Inflammatory macrophage treated with lipopolysaccharide for 4 hours (primary cell): ENCODE data around the gene MED13.
A peak's percentile ranks its signal among the peaks of the same experiment; 100 is the strongest.
"Not testable (repeated sequence)": the region's sequence is repeated elsewhere in the genome, so short reads cannot be mapped to it uniquely, and the experiment has no call there.

Experiments
- DNase-seq: peaks from one replicate; pipeline ENCODE4 v3.0.0-alpha.2; 2020

Gene MED13

DNA sequence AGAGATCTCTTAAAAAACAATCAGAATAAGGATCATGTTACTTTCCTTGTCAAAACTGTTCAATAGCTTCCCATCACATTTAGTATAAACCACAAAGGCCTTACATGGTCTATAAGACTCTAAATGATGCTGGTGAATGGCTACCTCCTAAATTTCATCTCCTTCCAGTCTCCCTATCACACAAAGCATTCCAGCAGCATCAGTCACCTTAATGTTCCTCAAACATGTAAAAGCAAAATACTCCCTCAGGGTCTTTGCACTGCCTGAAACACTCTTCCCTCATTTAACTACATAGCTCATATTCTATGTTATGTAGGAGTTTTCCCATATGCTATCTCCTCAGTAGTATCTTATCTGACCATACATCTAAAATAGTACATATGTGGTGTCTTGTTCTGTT lies 83.8 kb downstream of the MED13 start:
- no peak for DNase-seq

DNA sequence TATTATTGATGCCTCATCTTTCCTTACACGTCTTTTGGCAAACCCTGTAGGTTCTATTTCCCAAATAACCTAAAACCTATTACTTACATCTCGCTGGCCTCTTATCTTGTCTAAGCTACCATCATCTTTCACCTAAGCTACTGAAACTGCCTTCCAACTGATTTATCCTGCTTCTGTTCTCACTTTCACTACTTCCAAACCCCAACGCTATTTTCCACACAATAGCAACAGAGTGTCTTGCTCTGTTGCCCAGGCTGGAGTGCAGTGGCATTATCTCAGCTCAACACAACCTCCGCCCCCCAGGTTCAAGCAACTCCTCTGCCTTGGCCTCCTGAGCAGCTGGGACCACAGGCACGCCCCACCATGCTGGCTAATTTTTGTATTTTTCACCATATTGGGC lies 84.5 kb downstream of the MED13 start:
- DNase-seq, result no peak

DNA sequence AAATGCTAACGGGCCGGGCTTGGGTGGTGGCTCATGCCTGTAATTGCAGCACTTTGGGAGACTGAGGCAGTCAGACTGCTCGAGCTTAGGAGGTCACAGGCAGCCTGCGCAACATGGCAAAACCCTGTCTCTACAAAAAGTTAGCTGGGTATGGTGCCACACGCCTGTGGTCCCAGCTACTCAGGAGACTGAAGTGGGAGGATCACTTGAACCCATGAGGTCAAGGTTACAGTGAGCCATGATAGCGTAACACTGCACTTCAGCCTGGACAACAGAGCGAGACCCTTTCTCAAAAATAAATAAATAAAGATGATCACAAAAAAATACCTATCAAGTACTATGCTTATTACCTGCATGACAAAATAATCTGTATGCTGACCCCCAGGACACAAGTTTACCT lies 91.0 kb downstream of the MED13 start:
- no peak for DNase-seq

DNA sequence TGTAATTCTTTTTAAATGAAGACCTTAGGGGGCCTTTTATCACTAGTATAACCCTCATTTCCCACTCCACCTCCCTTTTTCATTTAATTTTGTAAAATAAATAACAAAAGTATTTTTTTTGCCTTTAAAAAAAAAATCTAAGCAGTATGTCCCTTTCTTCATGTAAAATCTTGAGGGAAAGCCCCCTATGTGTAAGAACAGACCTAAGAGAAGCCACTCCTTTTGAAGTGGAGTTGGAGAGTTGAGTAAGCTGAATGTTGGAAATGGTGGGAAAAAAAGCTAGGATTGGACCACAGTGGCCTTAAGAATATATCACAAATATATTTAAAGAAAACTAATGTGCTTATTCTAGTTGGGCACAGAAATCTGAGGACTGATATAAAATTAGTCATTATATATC lies 92.8 kb downstream of the MED13 start:
- DNase-seq, result no peak

DNA sequence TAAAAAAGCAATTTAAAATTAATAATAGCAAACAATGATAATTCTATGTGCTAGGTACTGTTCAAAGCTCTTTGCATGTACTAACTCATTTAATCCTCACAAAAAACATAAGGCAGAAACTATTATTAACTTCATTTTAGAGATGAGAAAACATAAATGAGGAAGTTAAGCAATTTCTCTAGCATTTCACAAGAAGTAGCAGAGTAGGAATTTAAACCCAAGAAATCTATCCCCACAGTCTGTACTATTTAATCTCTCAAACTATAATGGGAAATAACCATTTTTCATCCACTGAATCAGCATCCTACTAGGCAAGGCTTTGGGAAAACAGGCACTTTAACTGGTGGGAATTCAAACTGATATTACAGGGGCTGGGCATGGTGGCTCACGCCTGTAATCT lies 95.0 kb downstream of the MED13 start:
- peak; percentile 60 for DNase-seq

DNA sequence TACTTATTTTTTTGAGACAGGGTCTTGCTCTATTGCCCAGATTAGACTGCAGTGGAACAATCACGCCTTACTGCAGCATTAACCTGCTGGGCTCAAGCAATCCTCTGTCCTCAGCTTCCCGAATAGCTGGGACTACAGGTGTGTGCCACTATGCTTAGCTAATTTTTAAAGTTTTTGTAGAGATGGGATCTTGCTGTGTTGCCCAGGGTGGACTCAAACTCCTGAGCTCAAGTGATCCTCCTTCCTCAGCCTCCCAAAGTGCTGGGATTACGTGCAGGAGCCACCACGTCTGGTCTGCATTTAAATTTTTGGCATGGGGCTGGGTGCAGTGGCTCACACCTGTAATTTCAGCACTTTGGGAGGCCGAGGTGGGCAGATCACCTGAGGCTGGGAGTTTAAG lies 96.3 kb downstream of the MED13 start:
- no peak for DNase-seq

DNA sequence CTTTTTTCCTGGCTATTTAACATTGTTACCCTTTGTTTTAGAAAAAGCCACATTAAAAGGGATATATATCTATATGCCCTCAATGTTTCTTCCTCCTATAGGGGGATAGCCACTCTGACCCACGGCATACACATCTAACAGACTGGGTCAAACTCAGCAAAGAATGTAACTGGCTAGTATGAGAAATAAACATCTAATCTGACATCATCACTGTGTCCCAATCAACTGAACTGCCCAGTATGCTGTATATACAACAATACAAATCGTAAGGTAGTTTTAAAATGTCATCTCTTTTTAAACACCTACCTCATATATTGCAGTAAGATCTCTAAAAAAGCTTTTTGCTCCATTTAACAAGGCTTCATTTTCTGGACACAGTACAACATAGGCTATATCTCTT lies 97.3 kb downstream of the MED13 start:
- peak; percentile 18 for DNase-seq

DNA sequence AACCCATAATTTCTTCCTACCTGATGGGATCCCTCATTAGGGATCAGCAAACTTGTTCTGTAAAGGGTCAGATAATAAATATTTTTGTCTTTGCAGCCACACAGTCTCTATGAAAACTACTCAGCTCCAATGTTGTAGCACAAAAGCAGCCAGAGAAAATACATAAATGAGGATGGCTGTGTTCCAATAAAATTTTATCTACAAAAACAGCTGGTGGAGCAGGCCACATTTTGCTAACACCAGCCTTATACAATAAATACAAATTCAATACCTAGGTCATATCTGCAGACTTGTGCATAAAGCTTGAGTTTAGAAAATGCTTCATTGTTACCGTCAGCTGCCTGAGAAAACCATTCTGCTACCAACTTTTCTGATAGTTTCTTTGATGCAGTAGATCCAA lies 98.9 kb downstream of the MED13 start:
- DNase-seq, result no peak

DNA sequence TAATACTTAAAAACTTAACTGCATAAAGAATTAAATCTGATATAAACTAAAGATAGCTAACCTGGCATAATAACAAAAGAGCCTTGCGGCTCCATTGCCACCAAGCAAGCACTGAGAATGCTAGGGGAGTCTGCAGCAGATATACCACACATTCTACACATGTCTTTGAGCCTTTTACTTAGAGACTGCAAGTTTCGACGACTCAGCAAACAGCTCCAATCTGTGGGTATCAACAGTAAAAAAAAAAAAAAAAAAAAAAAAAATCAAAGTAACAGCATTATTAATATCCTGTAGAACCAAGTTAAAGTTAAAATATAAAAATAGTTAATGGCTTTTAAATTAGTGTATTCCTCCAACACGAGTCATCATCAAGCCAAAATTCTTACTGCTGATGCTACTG lies 109.5 kb downstream of the MED13 start:
- no peak for DNase-seq

DNA sequence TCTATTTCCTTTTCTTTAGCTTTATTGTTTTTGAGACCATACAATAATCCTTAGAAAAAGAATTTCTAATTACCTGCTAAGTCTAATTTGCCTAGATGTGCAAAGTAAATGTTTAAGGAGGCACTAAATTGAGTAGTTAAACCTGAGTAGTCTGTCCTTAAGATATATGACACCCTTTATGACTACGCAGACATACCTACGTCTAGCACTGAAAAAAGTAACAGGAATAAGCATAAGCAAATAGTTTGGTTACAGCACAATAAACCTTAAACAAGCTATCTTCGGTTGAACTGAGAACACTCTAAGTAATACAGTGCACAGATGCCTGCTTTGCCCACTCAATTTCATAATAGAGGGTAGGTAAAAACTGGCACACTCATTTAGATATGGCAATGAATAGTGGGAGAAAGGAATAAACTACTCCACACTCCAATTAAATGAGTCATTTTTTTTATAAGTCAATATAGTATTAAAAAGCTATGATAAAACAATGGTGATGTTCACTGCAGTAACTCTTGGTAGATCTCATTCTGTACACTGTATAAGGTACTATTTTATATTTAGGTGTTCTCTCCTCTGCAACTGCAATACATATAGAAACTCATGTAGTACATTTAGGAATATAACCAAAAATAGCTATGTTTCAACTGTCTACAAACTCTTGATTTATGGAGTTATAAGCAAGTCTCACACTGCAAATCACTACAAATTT lies 117.6 kb downstream of the MED13 start:
- no peak for DNase-seq

DNA sequence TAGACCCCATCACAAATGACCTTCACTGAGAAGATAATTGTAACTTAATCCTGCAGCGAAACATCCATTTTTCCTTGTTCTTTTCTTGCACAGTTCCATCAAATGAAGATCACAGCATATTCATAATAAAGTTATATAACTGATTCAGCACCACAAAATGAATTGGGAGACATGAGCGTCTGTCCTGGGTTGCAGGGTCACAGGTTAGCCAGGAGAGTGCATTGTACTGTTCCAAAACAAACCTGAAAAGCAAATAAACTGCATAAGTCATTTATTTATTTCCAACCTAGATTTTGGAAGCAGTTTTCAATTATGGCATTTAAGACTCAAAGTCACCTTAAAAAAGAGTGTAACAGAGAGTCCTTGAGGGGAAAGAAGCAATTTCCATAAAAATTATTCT lies 118.7 kb downstream of the MED13 start:
- DNase-seq, result no peak

DNA sequence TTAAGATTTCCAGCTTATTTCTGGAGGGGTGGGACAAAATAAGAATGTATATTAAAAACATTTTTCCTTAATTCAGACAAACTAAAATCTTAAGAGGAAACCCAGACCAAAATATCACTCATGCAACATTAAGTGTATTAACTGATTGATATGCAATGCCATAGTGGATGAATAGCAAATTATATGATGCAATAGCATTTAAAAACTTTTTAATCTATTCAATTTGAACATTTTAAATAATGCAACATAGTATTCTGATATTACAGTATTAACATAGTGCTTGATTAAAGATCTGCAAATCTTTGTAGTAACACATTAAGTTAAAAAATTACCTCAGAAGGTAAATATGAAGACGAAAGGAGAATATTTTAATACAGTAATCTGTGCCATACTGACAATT lies 122.0 kb downstream of the MED13 start:
- no peak for DNase-seq

DNA sequence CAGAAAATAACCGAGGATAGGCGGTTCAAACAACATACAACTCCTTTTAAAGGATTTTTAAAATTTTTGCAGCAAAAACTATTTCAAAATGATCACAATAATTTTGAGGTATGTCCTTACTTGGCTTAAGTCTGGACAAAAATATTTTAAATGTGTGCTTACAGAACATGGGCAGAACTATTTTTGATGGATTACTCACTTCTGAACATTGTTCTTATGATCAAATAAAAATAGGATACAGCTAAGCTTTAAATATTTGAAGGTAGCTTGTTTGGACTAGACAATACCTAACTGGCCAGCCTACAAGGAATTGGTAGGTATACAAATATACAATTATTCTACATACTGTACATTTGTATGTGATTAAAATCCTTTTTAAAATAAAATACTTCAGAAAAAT lies 123.0 kb downstream of the MED13 start:
- no peak for DNase-seq

DNA sequence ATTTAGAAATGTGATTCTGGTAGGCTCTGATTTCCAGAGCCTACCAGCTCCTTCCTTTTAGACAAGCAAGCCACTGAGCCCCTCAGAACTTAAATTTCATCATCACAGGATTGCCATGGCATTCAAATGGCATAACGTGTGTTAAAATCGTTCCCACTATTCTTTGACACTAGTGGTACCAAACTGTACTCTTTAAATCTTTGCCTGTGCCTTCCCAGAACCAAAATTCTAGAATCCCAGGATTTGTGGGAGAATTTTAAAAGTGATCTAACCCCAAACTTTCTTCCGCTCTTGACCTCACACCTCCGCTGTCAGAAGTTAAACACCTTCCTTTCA lies 137.0 kb downstream of the MED13 start:
- no peak for DNase-seq

DNA sequence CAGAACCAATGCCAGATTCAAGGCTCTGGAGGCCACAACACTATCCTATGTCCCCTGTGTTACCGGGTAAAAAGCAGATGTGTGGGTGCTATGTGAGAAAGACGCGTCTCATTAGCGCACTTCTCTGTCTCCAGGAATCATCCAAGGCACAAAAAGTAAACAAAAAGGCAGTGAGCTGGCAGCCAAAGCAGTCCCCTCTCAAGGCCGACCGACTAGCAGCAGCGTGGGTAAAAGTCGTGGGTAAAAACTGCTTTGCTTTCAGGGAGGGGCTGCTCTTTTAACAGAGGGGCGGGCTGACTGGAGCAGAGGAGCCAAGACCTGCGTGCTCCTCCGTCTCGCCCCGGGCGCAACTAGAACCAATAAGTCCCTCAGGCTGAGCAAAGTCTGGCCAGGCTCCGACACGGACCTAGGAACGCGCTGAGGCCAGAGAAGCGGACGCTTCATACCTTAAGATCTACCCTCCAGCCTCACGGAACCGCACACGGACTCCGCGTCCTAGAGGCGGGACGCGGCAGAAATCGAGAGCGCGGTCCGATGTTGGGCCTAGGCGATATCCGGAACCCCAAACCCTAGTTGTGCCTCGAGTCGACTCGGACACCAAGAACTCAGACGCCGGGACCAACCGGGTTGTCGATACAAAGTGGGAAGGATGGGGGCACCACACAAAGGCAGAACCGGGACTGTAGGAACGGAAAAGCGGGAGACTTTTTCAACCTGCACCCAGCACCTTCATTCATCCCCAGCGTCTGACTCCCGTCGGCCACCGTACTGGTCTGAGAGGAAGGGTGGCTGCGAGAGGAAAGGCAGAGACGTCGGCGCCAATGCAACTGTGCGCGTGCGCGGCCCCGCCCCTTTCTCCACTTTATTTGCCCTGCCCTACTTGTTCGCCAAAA lies 137.6 kb downstream of the MED13 start, which contains the start of gene INTS2:
Gene INTS2, minus strand, starts transcription at position 775 of the 893 bp plus-strand sequence. CDS start 1,338 bp downstream, outside the sequence.
- DNase-seq, result peak; percentile 95

DNA sequence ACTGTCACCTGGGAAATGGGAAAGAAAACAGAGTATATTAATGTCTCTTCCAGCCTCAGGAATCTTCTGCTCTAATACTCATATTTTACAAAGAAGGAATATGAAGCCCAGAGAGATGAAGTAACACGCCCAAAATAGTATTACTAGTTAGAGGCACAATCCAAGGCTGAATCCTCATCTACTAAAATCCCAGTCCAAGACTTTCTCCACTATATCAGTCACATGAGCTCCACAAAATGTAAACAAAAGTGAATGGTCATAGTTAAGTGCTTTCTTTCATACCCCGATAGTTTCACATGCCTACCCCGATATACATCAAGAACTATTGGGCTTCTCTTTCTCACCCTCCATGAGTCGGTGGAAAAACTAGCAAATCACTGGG lies 138.3 kb downstream of the MED13 start:
- DNase-seq, result no peak

DNA sequence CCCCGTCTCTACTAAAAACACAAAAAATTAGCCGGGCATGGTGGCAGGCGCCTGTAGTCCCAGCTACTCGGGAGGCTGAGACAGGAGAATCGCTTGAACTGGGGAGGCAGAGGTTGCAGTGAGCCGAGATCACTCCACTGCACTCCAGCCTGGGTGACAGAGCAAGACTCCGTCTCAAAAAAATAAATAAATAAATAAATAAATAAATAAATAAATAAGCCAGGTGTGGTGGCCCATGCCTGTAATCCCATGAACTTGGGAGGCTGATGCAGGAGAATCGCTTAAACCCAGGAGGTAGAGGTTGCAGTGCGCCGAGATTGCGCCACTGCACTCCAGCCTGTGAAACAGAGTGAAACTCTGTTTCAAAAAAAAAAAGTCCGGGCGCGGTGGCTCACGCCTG lies 149.9 kb downstream of the MED13 start:
- not testable (repeated sequence) for DNase-seq

DNA sequence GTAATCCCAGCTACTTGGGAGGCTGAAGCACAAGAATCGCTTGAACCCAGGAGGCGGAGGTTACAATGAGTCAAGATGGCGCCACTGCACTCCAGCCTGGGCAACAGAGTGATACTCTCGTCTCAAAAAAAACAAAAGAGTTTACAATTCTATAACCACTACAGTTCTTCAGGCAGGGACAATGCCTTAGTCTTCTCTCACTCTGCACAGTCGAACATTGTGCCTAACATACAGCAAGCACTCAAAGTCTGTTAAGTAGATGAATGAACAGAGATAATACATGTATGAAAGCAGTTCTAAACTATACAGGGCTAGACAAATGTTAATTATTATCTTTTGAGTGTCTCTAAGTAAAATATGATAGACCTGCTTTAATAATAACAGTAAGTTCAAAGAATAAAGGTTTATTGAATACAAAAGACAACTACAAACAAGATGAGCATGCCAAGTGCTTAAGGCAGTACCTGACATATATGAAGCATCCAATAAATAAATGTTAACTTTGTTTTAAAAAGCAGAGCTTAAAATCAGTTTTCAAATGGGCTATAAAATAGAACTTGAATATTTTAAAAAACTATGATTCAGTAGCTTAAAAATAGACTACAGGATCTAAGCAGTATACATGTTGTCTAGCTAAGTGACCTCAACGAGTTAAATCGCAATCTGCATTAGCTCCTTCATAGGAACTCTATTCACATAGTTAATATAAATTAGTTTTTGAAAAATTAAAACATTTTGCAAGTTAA lies 156.6 kb downstream of the MED13 start:
- no peak for DNase-seq

DNA sequence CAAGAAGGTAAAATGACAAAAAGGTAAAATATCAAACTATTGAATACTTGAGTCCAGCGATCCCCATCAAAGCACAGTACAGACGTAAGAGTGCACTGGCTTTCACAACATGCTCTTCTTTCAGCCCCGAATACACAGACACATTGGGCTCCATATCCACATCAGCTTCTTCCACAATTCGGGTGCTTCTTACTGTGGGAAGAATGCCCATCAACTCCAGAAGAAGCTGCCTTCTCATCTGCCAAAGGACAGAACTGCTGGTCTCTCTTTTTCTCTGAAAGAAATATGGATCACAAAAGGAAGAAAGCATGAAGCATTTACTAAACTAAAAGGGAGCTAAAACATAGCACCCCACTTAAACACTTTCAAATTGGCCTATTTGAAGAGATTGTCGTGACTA lies 157.7 kb downstream of the MED13 start:
- DNase-seq, result no peak

DNA sequence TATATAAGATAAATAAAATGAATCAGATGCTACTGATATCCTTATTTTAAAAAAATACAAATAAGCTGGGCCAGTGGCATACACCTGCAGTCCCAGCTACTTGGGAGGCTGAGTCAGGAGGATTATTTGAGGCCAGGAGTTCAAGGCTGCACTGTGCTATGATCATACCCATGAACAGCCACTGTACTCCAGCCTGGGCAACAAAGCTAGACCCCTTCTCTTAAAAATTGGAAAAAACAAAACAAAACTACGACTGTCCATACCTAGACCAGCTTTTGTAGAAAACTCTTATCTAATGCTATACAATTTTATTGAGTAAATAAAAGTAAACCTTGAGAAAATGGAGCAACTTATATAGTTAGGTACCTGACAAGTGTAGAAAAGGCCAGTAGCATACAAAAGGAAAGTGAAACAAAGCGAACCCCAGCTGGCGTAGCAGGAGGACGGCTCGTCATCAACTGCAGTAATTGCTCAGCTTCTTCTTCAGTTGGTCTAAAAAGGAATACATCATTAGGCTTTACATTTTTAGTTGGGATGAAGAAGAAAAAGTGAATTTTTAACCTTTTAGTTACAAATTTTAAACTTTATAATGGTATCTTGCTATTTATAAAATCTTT lies 160.9 kb downstream of the MED13 start:
- no peak for DNase-seq

DNA sequence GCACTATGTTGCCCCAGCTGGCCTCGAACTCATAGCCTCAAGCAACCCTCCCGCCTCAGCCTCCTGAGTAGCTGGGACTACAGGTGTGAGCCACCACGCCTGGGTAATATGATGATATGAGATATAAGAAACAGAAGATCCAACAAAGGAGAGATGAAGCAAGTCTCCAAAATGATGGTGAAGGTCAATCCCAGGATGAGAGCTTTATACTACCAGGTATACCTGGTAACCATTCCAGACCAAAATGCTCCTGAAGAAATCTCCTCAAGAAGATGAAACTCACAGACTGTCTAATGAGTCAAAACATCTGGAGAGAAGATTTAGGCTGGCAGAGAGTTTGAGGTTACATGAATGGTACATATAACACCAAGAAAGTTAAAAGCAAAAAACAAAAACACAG lies 161.8 kb downstream of the MED13 start:
- DNase-seq, result no peak

DNA sequence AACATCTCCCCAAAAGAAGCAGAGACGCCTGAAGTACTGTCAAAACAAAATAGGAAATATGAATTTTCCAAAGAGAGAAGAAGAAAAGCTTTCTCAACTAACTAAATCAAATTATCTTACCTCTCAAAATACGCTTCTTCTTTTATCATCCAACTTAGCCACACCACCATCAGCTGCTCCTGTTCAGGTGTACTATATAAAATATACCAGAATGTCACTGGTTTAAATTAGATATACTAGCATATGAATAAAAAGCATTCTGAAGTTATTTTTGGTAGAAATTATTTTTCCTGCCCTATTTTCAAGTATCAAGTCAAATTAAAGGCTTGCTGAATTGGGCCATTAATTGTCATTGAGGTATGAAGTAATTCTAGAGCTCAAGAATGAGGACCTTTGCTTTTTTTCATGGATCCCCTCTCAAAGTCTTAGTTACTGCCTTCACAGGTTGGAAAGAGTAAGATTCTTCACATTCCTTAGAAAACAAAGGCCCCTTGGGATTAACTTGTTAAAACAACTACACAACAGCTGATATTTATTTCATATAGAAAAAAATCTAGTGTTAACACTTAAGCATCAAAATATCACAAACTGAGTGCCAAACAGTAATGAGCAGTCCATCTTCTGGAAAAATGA lies 167.4 kb downstream of the MED13 start:
- DNase-seq, result no peak

DNA sequence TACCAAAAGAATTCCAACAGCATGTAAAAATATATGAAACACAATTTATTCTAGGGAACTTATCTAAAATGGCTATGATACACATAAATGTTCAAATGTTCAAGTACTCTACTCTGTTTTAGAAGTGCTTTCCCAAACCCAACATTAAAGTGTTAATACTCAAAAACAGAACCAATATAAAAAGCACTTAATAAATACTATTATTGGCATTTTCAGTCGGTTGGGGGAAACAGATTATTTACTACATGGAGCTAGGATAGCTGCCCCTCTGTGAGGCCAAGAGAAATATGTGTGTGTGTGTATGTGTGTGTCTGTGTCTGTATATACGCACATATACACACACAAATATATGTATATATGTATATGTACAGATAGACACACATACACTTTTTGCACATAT lies 169.7 kb downstream of the MED13 start:
- DNase-seq, result no peak
